Retinal pigment epithelial cell (primary cell): ENCODE data around the gene ERBB4.

ENCODE experiments used
- DNase-seq: peaks from one replicate; pipeline ENCODE4 v3.0.0-alpha.2; 2010; ENCODE audit warnings: low read depth
- H3K4me3 ChIP-seq: 2 replicates; pipeline ENCODE4 v1.5.1; 2011; ENCODE audit warnings: mild to moderate bottlenecking, low read length, control low read depth, moderate library complexity
- TF ChIP-seq, protein P1 (sequence below): conservative IDR thresholded peaks from 2 replicates; pipeline ENCODE4 v1.5.1; 2011; ENCODE audit warnings: low read depth, low read length, control low read depth, inconsistent platforms

The ERBB4 gene

DNA sequence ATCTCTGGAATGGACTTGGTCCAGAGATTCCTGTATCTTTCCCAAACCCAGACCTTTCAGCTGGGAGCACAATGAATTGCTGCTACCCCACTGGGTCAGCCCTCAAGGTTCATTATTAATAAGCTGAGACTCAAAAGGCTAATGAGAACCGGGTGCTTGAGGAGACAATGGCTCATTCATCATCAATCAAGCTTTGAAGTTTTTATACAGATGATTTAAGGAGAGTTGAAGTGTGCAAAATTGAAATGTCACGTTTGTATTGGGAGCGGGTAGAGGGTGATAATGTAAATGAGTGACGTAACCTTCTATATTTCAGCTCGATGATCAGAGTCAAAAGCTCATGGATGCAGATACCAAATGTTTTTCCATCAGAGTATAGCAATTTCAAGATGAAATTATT lies 744.9 kb downstream of the ERBB4 start:
- DNase-seq = no peak
- TF ChIP-seq, protein P1, sequence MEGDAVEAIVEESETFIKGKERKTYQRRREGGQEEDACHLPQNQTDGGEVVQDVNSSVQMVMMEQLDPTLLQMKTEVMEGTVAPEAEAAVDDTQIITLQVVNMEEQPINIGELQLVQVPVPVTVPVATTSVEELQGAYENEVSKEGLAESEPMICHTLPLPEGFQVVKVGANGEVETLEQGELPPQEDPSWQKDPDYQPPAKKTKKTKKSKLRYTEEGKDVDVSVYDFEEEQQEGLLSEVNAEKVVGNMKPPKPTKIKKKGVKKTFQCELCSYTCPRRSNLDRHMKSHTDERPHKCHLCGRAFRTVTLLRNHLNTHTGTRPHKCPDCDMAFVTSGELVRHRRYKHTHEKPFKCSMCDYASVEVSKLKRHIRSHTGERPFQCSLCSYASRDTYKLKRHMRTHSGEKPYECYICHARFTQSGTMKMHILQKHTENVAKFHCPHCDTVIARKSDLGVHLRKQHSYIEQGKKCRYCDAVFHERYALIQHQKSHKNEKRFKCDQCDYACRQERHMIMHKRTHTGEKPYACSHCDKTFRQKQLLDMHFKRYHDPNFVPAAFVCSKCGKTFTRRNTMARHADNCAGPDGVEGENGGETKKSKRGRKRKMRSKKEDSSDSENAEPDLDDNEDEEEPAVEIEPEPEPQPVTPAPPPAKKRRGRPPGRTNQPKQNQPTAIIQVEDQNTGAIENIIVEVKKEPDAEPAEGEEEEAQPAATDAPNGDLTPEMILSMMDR = no peak
- no peak overlapping the region for H3K4me3 ChIP-seq

DNA sequence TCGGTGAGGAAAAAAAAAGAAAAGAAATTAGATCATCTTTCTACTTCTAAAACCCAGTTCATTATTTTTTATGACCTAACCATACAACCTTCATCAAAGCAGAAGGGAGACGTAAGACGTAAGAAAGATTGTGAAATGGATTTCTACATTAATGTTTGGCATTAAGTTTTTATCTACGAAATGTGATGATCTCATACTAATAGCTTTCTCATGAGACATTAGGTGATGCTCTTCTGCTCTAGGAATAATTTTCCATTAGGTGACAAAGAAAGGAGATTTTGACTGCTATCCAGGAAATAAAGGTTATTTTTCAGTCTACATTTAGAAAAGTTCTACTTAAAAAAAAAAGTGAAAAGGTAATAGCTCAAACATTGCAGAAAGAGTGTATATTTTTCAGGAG lies 748.6 kb downstream of the ERBB4 start:
- no peak for DNase-seq
- TF ChIP-seq, protein P1 = no peak
- no peak overlapping the region for H3K4me3 ChIP-seq

DNA sequence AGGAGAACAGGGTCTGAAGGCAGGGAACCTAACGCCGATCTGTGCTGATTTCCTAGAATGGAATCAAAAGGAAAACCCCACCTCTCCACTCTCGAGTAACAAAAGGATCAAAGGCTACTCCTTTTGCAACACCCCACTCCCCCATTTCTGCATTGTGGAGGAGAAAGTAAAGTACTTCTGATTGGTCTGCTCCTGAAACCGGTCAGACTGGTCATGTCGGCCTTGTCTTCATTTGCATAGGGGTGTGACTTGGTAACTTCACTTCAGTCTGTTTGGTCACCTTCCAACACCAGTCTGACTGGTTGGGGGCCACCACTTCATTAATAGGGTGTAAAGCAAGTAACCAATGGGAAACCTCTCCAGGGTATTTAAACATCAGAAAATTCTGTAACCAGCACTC lies 771.9 kb downstream of the ERBB4 start:
- DNase-seq = no peak
- TF ChIP-seq, protein P1 = no peak
- no peak overlapping the region for H3K4me3 ChIP-seq

DNA sequence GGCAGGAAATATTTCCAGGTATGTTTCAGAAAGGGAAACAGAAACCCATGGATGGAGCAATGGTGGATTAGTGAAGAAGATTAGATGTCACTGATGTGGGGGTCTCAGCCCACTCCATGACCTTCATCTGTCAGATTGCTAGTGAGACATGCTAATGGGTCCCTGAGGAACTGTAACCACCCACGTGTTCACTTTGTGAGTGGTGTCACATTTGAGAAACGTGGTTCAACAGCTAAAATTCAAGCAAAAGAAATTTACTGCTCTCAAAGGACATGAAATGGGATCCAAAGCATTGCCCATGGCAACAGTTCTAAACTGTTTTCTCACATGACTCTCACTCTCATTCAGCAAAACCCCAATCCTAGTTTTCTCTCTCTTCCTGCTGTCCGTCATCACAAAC lies 776.1 kb downstream of the ERBB4 start:
- no peak for DNase-seq
- H3K4me3 ChIP-seq = no peak overlapping the region
- TF ChIP-seq, protein P1 = no peak

DNA sequence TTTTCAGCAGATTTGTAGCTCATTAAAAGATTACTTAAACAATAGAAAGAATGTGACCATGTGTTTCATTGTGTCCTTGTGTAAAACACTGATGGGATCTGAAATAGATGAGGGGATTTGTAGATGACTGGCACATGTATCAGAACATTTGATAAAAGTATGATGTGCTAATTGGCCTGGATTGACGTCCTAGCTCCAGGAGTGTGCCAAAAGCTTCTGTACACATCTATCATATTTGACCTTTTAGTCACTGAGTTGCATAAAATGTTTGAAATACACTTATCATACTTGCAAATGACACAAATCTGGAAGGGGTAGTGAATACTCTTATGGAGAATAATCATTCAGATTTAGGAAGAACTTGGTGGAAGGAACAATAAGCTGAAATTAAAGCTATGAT lies 778.5 kb downstream of the ERBB4 start:
- no peak overlapping the region for H3K4me3 ChIP-seq
- peak; percentile 56 for DNase-seq

DNA sequence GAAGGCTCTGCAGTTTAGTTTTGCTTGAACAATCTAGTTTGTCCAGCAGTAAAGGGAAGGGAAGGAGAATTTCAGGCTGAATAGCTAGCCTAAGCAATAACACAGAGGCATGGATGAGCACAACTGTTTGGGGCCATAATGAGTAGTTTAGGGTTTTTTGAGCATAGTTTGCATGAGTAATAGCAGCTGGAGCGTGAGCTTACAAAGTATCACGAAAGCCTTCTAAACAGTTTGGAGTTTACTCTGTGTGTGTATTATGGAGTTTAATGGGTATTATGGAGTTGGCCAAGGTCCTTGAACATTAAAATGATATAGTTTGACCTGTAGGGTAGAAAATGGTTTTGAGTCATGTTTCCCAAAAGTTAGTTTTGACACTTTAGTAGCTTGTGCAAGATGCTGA lies 782.3 kb downstream of the ERBB4 start:
- no peak overlapping the region for H3K4me3 ChIP-seq
- TF ChIP-seq, protein P1 = no peak
- no peak for DNase-seq

More for the DNA sequence above, 778.5 kb downstream of the ERBB4 start:
- TF ChIP-seq, protein P1 = no peak

DNA sequence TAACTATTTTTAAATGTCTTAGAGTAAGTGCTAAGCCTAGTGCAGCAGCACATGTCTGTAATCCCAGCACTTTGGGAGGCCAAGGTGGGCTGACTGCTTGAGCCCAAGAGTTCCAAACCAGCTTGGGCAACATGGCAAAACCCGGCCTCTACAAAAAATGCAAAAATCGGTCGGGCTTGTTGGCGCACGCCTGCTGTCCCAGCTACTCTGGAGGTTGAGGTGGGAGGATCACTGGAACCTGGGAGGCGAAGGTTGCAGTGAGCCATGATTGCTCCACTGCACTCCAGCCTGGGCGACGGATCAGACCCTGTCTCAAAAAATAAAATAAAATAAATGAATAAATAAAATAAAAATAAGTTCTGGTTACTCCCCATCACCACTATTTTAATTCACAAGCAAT lies 783.4 kb downstream of the ERBB4 start:
- TF ChIP-seq, protein P1 = no peak
- H3K4me3 ChIP-seq = no peak overlapping the region
- DNase-seq = no peak
